T-helper 1 cell treated with Interleukin-12 subunit alpha and Interleukin-12 subunit beta and Interleukin-4 antibody, amounts not matched to agents 30 ng/mL and 1 ng/mL, for 36 hours (primary cell): ENCODE measurements around the gene AQP1. TPM values are rescaled to one million over a fixed set of nuclear protein-coding genes. Genes with fewer than 3 reads are reported as not detected.

Experiments
- intact Hi-C: fragments of 100-400 bp; cut with micrococcal nuclease; formaldehyde crosslinking; loops from one replicate; pipeline ENCODE4 v1.15.1; 2024
- total RNA-seq: library from RNA; stranded (reverse); gene quantifications from 2 replicates; pipeline ENCODE4 v1.2.3, GENCODE V29; 2022

Gene AQP1
- total RNA-seq, 1 donor from 2014 or later = 0.34 TPM

GRCh38 chr7:30881448-30881847 is 30.2 kb upstream of the AQP1 start:
- intact Hi-C loops = no loop called here

DNA sequence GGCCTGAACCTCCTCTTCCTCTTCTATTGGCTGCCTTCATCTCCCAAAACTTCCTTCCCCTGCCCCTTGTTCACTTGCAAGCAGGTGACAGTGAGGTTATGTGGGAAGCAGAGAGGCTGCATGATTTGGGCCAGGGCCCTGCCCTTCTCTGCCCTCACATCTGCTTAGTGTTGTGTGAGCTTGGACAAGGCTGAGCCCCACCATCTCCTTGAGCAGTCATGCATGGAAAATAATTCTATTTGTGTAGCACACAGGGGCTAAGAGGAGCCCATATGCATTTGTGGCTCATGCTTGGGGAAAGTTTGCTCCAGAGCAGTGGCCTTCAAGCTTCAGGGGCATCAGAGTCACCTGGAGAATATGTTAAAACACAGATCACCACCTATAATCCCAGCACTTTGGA is 26.8 kb upstream of the AQP1 start:
- intact Hi-C loops = no loop called here

DNA sequence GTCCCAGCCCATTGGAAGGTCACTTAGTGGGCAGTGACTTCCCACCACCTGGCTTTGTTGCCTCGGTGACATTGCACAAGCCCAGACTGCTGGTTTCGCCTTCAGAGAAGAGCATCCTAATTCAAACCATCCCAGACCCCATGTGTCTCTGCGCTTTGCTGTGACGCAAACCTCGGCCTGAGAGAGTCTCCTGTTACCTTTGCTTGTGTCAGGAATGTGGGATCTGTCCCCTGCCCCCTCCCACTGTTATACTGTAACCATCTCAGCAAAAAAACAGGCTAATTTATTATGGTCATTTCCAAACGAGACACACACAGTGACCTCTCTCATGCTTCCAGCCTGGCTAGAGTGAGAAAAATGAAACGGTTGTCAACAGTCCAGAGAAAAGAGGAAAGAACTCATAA is 25.0 kb upstream of the AQP1 start:
- intact Hi-C loops = no loop called here

DNA sequence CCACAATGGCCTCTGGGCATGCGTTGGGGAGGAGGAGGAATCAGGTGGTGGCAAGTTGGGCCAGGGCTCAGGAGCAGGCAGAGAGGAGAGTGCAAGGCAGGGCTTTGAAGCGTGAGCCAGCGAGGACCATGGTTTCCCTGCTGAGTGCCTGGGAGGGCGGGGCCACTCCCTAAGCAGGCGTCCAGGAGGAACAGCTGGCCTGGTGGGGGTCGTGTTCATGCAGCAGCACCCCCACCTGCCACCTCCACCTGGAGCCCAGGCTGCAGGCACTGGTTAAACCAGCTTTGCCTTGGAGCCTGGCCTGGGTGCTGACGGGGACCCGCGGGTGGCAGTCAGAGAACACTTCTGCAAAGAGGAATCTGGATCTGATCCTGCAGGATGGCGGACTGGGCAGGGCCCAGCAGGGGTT is 24.2 kb upstream of the AQP1 start:
- intact Hi-C loops = no loop called here

GRCh38 chr7:30888747-30889146 is 22.9 kb upstream of the AQP1 start:
- intact Hi-C loops = no loop called here

DNA sequence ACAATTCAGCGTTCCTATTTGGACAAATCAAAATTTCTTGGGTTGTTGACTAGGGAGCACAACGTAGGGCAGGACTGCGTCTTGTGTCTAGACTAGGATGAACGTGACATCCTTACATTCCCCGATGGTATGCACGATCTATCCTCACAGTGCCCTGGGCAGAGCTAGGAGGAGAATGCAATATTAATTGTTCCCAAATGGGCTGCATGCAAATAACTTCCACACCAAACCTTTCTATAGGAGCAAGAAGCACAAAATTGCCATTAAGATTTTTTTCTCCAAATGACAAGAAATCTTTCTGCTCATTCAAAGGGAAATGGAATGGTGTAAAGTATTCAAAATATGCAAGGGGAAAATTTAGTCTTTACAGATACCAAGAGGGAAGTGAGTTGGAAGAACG is 21.4 kb upstream of the AQP1 start:
- intact Hi-C loops = no loop called here

- intact Hi-C loops = no loop called here
These were observed 18.3 kb upstream of the AQP1 start for GRCh38 chr7:30893357-30893756.

DNA sequence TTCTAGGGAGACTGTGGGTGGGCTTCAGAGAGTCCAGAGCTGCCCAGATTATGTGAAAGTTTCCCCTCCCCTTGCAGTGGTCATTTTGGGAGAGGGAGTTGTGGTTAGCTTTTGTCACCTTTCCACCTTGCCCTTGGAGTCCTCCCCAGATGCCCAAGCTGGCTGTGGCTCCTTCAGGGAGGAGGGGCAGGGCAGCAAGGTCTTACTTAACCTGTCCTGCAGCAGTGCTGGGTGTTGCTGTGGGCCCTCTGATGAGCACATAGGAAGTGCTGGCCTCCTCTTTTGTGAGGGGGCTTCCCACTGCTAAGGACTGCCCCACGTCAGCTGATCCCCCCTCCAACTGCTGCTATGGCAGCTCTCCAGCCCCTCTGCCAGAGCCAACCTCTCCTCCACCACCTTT is 17.6 kb upstream of the AQP1 start:
- intact Hi-C loops = no loop called here

DNA sequence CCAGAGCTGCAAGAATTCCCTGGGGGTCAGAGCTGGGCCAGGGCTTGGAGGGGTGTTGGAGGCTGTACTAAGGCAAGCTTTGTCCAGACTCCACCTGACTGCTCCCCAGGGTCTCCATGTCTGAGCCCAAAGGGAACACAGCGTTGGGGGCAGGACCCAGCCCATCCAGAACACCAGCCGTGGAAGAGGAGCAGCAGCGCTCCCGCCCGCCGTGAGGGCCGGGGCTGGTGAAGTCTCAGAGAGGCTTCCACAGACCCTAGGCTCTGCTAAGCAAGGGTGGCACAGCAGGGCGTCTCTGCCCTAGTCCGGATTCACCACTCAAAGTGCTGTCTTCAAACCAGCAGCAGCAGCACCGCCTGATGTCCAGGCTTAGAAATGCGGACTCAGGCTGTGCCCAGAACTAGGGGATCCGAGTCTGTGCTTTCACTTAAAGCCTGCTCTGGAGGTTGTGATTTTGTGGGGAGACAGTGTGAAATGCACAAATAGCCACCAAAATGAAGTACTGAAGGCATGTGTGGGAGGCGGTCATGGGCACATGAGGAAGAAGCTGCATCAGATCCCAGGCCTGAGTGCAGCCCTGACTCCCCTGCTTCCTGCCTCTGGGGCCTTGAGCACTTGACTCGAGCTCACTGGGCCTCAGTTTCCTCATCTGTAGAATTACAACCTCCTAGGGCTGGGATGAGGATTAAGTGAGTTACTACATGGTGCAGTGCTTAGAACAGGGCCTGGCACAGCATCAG is 16.6 kb upstream of the AQP1 start:
- intact Hi-C loops = no loop called here

- intact Hi-C loops = no loop called here
These were observed 15.6 kb upstream of the AQP1 start for GRCh38 chr7:30896036-30896435.

- intact Hi-C loops = no loop called here
These were observed 14.6 kb upstream of the AQP1 start for GRCh38 chr7:30896783-30897637.

GRCh38 chr7:30897770-30898169 is 13.9 kb upstream of the AQP1 start:
- intact Hi-C loops = no loop called here

DNA sequence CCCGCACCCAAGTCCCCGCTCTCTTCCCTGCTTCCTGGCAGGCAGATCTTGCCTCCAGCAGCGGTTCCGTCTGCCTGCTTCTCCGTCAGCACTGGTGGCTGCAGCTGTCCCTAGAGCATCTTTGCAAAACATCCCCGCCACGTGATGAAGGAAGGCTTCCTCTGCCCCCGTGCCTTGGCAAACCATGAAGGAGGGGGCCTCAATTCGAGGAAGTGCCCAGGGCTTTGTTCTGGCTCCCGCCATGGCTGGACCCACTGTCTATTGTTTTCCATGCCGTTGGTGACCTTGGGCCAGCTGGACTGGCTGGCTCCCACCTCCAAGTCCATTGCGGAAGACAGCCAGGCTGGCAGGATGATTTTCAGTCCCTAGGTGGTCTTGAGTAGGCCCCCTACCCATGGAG is 13.2 kb upstream of the AQP1 start:
- intact Hi-C loops = no loop called here

- intact Hi-C loops = no loop called here
These were observed 12.6 kb upstream of the AQP1 start for GRCh38 chr7:30899066-30899465.

GRCh38 chr7:30899630-30900029 is 12.0 kb upstream of the AQP1 start:
- intact Hi-C loops = loop anchor here (10.0 kb wide), 1 partner anchor 385 kb away; no protein-coding TSS in a partner anchor

GRCh38 chr7:30900053-30900452 is 11.6 kb upstream of the AQP1 start:
- intact Hi-C loops = loop anchor here (10.0 kb wide), 1 partner anchor 385 kb away; no protein-coding TSS in a partner anchor

- intact Hi-C loops = loop anchor here (10.0 kb wide), 1 partner anchor 386 kb away; no protein-coding TSS in a partner anchor
These were observed 10.8 kb upstream of the AQP1 start for GRCh38 chr7:30900803-30901362.

DNA sequence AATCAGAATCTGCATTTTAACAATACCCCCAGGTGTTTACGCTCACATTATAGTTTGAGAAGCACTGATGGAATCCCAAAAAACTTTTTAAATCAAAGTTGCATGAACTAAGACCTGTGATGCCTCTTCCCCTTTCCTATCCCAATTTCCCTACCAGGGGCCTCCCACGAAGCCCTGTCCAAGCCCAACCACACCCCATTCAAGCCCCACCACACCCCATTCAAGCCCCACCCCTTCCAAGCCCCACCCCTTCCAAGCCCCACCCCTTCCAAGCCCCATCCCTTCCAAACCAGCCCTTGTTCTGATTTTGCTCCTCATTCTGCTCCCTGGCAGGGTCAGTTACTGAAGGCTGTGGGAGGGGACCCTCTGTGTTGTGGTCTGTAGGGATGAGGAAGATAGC is 9.8 kb upstream of the AQP1 start:
- intact Hi-C loops = loop anchor here (10.0 kb wide), 1 partner anchor 387 kb away; no protein-coding TSS in a partner anchor

GRCh38 chr7:30902466-30902865 is 9.2 kb upstream of the AQP1 start:
- intact Hi-C loops = loop anchor here (10.0 kb wide), 1 partner anchor 388 kb away; no protein-coding TSS in a partner anchor

- intact Hi-C loops = loop anchor here (10.0 kb wide), 1 partner anchor 388 kb away; no protein-coding TSS in a partner anchor
These were observed 8.5 kb upstream of the AQP1 start for GRCh38 chr7:30903146-30903545.

GRCh38 chr7:30904561-30904960 is 7.1 kb upstream of the AQP1 start:
- intact Hi-C loops = loop anchor here (10.0 kb wide), 1 partner anchor 390 kb away; no protein-coding TSS in a partner anchor
